Measurements from ENCODE around the gene TMEM44.

TMEM44 gene

DNA sequence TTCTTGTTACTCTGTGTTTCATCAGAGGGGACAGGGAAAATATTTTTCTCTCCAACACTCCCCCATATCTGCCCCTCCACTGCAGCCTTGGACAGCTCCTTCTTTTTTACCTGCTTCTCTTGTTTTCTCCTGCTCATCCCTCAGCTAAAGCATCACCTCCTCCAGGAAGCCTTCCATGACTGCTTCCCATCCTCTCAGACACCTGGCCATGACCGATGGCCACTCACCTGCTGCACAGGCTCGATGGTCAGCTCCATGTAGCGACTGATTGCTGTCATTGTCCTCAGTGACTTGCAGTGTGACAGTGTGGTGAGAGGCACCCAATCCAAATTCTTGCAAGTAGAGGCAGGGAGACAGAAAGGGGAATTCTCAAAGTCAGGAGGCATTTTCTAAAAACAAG, 22.5 kb downstream of the TMEM44 start:
- Histone ChIP-seq H3K9me2 (replicated peaks; ENCODE audit: insufficient read depth, low read length) (no peaks in the 10 kb centered on the region), H3K27me3 (ENCODE audit: low read length) (no peaks in the 10 kb centered on the region), H3K27ac (ENCODE audit: low read depth, low read length) (no peak overlapping the region), H3K9me3 (ENCODE audit: insufficient read depth, low read length) (no peaks in the 10 kb centered on the region), H3K4me3 (ENCODE audit: insufficient read depth, low read length, poor library complexity, severe bottlenecking) (no peak overlapping the region), H3K79me2 (ENCODE audit: insufficient read depth, low read length) (no peaks in the 10 kb centered on the region), H4K20me1 (ENCODE audit: low read depth, low read length) (no peaks in the 10 kb centered on the region), H3K9ac (ENCODE audit: low read length) (no peak overlapping the region), H3F3A (ENCODE audit: insufficient read depth) (no peaks in the 10 kb centered on the region), H3K4me2 (ENCODE audit: low read depth, low read length, poor library complexity, severe bottlenecking) (no peak overlapping the region), H2AFZ (ENCODE audit: low read depth, low read length, severe bottlenecking) (no peak overlapping the region), H3K36me3 (ENCODE audit: low read length) (no peaks in the 10 kb centered on the region)
- TF ChIP-seq, protein P1, sequence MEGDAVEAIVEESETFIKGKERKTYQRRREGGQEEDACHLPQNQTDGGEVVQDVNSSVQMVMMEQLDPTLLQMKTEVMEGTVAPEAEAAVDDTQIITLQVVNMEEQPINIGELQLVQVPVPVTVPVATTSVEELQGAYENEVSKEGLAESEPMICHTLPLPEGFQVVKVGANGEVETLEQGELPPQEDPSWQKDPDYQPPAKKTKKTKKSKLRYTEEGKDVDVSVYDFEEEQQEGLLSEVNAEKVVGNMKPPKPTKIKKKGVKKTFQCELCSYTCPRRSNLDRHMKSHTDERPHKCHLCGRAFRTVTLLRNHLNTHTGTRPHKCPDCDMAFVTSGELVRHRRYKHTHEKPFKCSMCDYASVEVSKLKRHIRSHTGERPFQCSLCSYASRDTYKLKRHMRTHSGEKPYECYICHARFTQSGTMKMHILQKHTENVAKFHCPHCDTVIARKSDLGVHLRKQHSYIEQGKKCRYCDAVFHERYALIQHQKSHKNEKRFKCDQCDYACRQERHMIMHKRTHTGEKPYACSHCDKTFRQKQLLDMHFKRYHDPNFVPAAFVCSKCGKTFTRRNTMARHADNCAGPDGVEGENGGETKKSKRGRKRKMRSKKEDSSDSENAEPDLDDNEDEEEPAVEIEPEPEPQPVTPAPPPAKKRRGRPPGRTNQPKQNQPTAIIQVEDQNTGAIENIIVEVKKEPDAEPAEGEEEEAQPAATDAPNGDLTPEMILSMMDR (IDR thresholded peaks at IDR 0.05; ENCODE audit: insufficient read depth, low read length, poor library complexity, severe bottlenecking) = no peak
- TF ChIP-seq EZH2phosphoT487 (conservative IDR thresholded peaks at IDR 0.05; ENCODE audit: low read length) = no peak

DNA sequence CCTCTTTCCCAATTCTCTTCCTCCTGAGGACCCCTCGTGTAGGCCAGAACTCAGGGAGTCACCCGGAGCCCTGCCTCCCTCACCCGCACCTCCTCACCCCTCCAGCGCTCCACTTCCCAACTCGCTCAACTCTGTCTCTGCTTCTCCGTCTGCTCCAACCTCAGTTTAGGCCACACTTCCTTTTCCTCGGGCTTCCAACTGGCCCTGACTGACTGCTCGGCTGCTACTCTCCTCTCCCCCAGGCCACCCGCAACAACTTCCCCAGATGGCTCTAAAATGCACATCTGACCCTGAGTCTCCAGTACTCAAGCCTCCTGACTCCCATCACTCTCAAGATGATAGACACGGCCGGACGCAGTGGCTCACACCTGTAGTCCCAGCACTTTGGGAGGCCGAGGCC, 23.6 kb downstream of the TMEM44 start:
- H3K9me2 ChIP-seq (replicated peaks; ENCODE audit: insufficient read depth, low read length) = no peaks in the 10 kb centered on the region
- H4K20me1 ChIP-seq (ENCODE audit: low read depth, low read length) = no peaks in the 10 kb centered on the region
- H3K36me3 ChIP-seq (ENCODE audit: low read length) = no peaks in the 10 kb centered on the region
- H3K9me3 ChIP-seq (ENCODE audit: insufficient read depth, low read length) = no peaks in the 10 kb centered on the region
- H3K79me2 ChIP-seq (ENCODE audit: insufficient read depth, low read length) = no peaks in the 10 kb centered on the region
- no peak overlapping the region for H3K27ac ChIP-seq (ENCODE audit: low read depth, low read length)
- H3K9ac ChIP-seq (ENCODE audit: low read length) = no peak overlapping the region
- H3K4me2 ChIP-seq (ENCODE audit: low read depth, low read length, poor library complexity, severe bottlenecking) = no peak overlapping the region
- TF ChIP-seq EZH2phosphoT487 (conservative IDR thresholded peaks at IDR 0.05; ENCODE audit: low read length) = no peak
- TF ChIP-seq, protein P1 (IDR thresholded peaks at IDR 0.05; ENCODE audit: insufficient read depth, low read length, poor library complexity, severe bottlenecking) = no peak
- no peaks in the 10 kb centered on the region for H3F3A ChIP-seq (ENCODE audit: insufficient read depth)
- no peaks in the 10 kb centered on the region for H3K27me3 ChIP-seq (ENCODE audit: low read length)
- no peak overlapping the region for H2AFZ ChIP-seq (ENCODE audit: low read depth, low read length, severe bottlenecking)
- no peak overlapping the region for H3K4me3 ChIP-seq (ENCODE audit: insufficient read depth, low read length, poor library complexity, severe bottlenecking)

DNA sequence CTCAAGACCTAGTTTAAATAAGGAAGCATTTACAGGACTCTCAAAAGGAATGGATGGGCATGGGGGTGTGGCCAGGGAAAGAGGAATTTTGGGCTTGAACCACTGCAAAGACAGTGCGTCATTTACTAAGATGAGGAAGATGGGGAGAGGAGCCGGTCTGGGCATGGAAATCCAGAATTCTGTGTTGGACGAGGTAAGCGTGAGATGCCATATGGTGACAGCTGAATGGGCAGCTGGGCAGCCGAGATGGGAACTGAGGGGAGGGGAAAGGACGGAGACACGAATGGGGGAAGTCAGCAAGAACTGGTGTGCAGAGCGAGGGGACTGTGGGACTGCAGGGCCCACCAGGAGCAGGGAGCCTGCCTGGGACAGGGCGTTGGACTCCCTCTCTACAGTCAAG, 24.2 kb downstream of the TMEM44 start:
- no peaks in the 10 kb centered on the region for H3K9me2 ChIP-seq (replicated peaks; ENCODE audit: insufficient read depth, low read length)
- no peaks in the 10 kb centered on the region for H3K27me3 ChIP-seq (ENCODE audit: low read length)
- H3K79me2 ChIP-seq (ENCODE audit: insufficient read depth, low read length) = no peaks in the 10 kb centered on the region
- TF ChIP-seq, protein P1 (IDR thresholded peaks at IDR 0.05; ENCODE audit: insufficient read depth, low read length, poor library complexity, severe bottlenecking) = no peak
- TF ChIP-seq EZH2phosphoT487 (conservative IDR thresholded peaks at IDR 0.05; ENCODE audit: low read length) = no peak
- no peaks in the 10 kb centered on the region for H4K20me1 ChIP-seq (ENCODE audit: low read depth, low read length)
- no peak overlapping the region for H3K4me2 ChIP-seq (ENCODE audit: low read depth, low read length, poor library complexity, severe bottlenecking)
- H3K36me3 ChIP-seq (ENCODE audit: low read length) = no peaks in the 10 kb centered on the region
- no peak overlapping the region for H3K27ac ChIP-seq (ENCODE audit: low read depth, low read length)
- no peak overlapping the region for H3K9ac ChIP-seq (ENCODE audit: low read length)
- no peak overlapping the region for H2AFZ ChIP-seq (ENCODE audit: low read depth, low read length, severe bottlenecking)
- H3K9me3 ChIP-seq (ENCODE audit: insufficient read depth, low read length) = no peaks in the 10 kb centered on the region
- no peak overlapping the region for H3K4me3 ChIP-seq (ENCODE audit: insufficient read depth, low read length, poor library complexity, severe bottlenecking)
- no peaks in the 10 kb centered on the region for H3F3A ChIP-seq (ENCODE audit: insufficient read depth)
